WTC11 (cell line): ENCODE results near the gene ELFN2. TPM values are rescaled to one million over a fixed set of nuclear protein-coding genes. Genes with fewer than 3 reads are reported as not detected.

Experiments used
- ATAC-seq: fragments of 200-7000 bp; cut with Tn5 transposase; 2 replicates; pipeline ENCODE4 v1.10.0; 2021; ENCODE audit warnings: mild to moderate bottlenecking, moderate library complexity
- CTCF ChIA-PET: fragments of 300-600 bp; sonication (Branson Sonifier 250); formaldehyde crosslinking; loops from one replicate; lab custom pipeline; 2021; ENCODE audit warnings: antibody characterized with exemption; lab: Charles Lee
- POLR2A ChIA-PET: fragments of 350-600 bp; sonication (Branson Sonifier 250); formaldehyde crosslinking; loops from one replicate; lab custom pipeline; 2021; ENCODE audit warnings: antibody characterized with exemption; lab: Charles Lee
- DNase-seq: peaks from one replicate; pipeline ENCODE4 v3.0.0; 2021; ENCODE audit warnings: low spot score
- H3K27ac Mint-ChIP-seq: 2 replicates; pipeline ENCODE4 v1.8.0; 2021; ENCODE audit warnings: mixed read lengths
- H3K27me3 Mint-ChIP-seq: 2 replicates; pipeline ENCODE4 v1.8.0; 2021; ENCODE audit warnings: low read depth, mild to moderate bottlenecking, moderate library complexity, mixed read lengths
- H3K36me3 Mint-ChIP-seq: 2 replicates; pipeline ENCODE4 v1.8.0; 2021; ENCODE audit warnings: mixed read lengths
- H3K4me1 Mint-ChIP-seq: 2 replicates; pipeline ENCODE4 v1.8.0; 2022; ENCODE audit warnings: mixed read lengths
- H3K4me3 Mint-ChIP-seq: 2 replicates; pipeline ENCODE4 v1.8.0; 2021; ENCODE audit warnings: mild to moderate bottlenecking, moderate library complexity, mixed read lengths
- H3K9me3 Mint-ChIP-seq: 2 replicates; pipeline ENCODE4 v1.8.0; 2021; ENCODE audit warnings: mixed read lengths
- CREM ChIP-seq: sonication (generic); formaldehyde crosslinking; IDR thresholded peaks from 2 replicates; pipeline ENCODE4 v1.8.1; 2022; ENCODE audit warnings: mild to moderate bottlenecking, missing genetic modification reagents, moderate library complexity
- ESRRA ChIP-seq: sonication (generic); formaldehyde crosslinking; IDR thresholded peaks from 2 replicates; pipeline ENCODE4 v1.8.1; 2022; ENCODE audit warnings: mild to moderate bottlenecking, missing genetic modification reagents, borderline replicate concordance
- MXD4 ChIP-seq: fragments of 250-450 bp; sonication (Bioruptor Pico); IDR thresholded peaks from 2 replicates; pipeline ENCODE4 v1.8.0; 2021; ENCODE audit warnings: mild to moderate bottlenecking, moderate library complexity, borderline replicate concordance
- MYBL2 ChIP-seq: sonication (generic); formaldehyde crosslinking; IDR thresholded peaks from 2 replicates; pipeline ENCODE4 v1.8.1; 2023; ENCODE audit warnings: mild to moderate bottlenecking, moderate library complexity, missing genetic modification reagents
- RELA ChIP-seq: sonication (generic); formaldehyde crosslinking; IDR thresholded peaks from 2 replicates; pipeline ENCODE4 v1.8.1; 2022; ENCODE audit warnings: missing genetic modification reagents, mild to moderate bottlenecking, borderline replicate concordance
- RORB ChIP-seq: fragments of 250-450 bp; sonication (Bioruptor Pico); IDR thresholded peaks from 2 replicates; pipeline ENCODE4 v1.9.0; 2021; ENCODE audit warnings: mild to moderate bottlenecking
- SMAD3 ChIP-seq: sonication (generic); formaldehyde crosslinking; IDR thresholded peaks from 2 replicates; pipeline ENCODE4 v1.8.0; 2022; ENCODE audit warnings: missing genetic modification reagents, mild to moderate bottlenecking, borderline replicate concordance
- TEAD1 ChIP-seq: sonication (generic); formaldehyde crosslinking; IDR thresholded peaks from 2 replicates; pipeline ENCODE4 v1.8.0; 2022; ENCODE audit warnings: mild to moderate bottlenecking, missing genetic modification reagents
- TP53 ChIP-seq: sonication (generic); formaldehyde crosslinking; IDR thresholded peaks from 2 replicates; pipeline ENCODE4 v1.8.1; 2023; ENCODE audit warnings: mild to moderate bottlenecking, missing genetic modification reagents
- ZBTB21 ChIP-seq: sonication (generic); formaldehyde crosslinking; IDR thresholded peaks from 2 replicates; pipeline ENCODE4 v1.8.1; 2023; ENCODE audit warnings: mild to moderate bottlenecking, missing genetic modification reagents, borderline replicate concordance
- ZNF121 ChIP-seq: sonication (generic); formaldehyde crosslinking; IDR thresholded peaks from 2 replicates; pipeline ENCODE4 v1.8.0; 2023; ENCODE audit warnings: missing genetic modification reagents
- ZNF138 ChIP-seq: sonication (generic); formaldehyde crosslinking; conservative IDR thresholded peaks from 2 replicates; pipeline ENCODE4 v1.8.1; 2022; ENCODE audit warnings: mild to moderate bottlenecking, moderate library complexity, missing genetic modification reagents
- ZNF416 ChIP-seq: fragments of 250-450 bp; sonication (Bioruptor Pico); IDR thresholded peaks from 2 replicates; pipeline ENCODE4 v1.9.0; 2021; ENCODE audit warnings: mild to moderate bottlenecking, inconsistent platforms
- ZNF423 ChIP-seq: fragments of 250-450 bp; sonication (Bioruptor Pico); IDR thresholded peaks from 2 replicates; pipeline ENCODE4 v2.1.2; 2022; ENCODE audit warnings: mild to moderate bottlenecking, moderate library complexity
- ZNF425 ChIP-seq: fragments of 250-450 bp; sonication (Bioruptor Pico); conservative IDR thresholded peaks from 2 replicates; pipeline ENCODE4 v1.9.0; 2021; ENCODE audit warnings: mild to moderate bottlenecking
- ZNF532 ChIP-seq: fragments of 250-450 bp; sonication (Bioruptor Pico); IDR thresholded peaks from 2 replicates; pipeline ENCODE4 v1.9.0; 2021; ENCODE audit warnings: mild to moderate bottlenecking, borderline replicate concordance
- total RNA-seq: library from RNA; stranded (reverse); gene quantifications from 3 replicates; pipeline ENCODE4 v1.2.3, GENCODE V29; 2021
- TF ChIP-seq, protein P1 (sequence below): fragments of 250-450 bp; sonication (Bioruptor Pico); IDR thresholded peaks from 2 replicates; pipeline ENCODE4 v1.9.0; 2021; ENCODE audit warnings: mild to moderate bottlenecking
- TF ChIP-seq, protein P2 (sequence below): fragments of 250-450 bp; sonication (Bioruptor Pico); IDR thresholded peaks from 2 replicates; pipeline ENCODE4 v2.1.2; 2022; ENCODE audit warnings: mild to moderate bottlenecking, moderate library complexity
- TF ChIP-seq, protein P3 (sequence below): sonication (generic); formaldehyde crosslinking; IDR thresholded peaks from 2 replicates; pipeline ENCODE4 v1.8.1; 2022; ENCODE audit warnings: mild to moderate bottlenecking, missing genetic modification reagents, moderate library complexity, borderline replicate concordance

Gene ELFN2
- total RNA-seq, 1 experiment from 2014 or later, result 0.87 TPM

DNA sequence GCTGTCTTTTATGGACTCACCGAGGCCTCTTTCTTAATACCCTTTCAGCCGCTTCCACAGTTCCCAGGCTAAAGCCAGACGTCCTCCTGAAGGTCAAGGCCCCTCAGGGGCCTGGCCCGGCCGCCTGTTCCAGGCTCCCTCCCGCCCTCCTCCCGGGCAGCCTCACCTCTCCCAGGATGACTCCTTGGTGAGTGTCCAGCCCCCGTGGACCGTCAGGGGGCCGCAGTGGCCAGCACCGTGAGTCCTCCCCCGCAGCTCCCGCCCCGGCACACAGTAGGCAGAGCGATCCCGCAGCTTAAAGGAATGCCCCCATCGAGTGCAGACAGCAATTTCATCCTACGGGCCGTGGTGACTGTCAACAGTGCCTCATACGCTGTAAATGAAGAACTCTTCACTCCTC lies 32.9 kb downstream of the ELFN2 start (continued):
- TF ChIP-seq ZNF532 (CRISPR knock-in tag) (no peak), RELA (no peak), TEAD1 (no peak)
- TF ChIP-seq, all 79 proteins: peak for 0

- Mint-ChIP-seq H3K27ac (no peak overlapping the region), H3K27me3 (no peaks in the 10 kb centered on the region), H3K4me1 (no peaks in the 10 kb centered on the region; the same call in 1 of the 2 replicates), H3K36me3 (no peaks in the 10 kb centered on the region), H3K4me3 (no peak overlapping the region), H3K9me3 (no peaks in the 10 kb centered on the region)
- ChIA-PET CTCF (no interaction called here), POLR2A (no interaction called here)
- no peak for ATAC-seq
- TF ChIP-seq RORB (CRISPR knock-in tag), result no peak
- DNase-seq, result no peak
Measured at GRCh38 chr22:37393746-37394145, 33.5 kb downstream of the ELFN2 start.

- no peak overlapping the region for H3K4me3 Mint-ChIP-seq
- DNase-seq, result no peak
- no peak overlapping the region; the same call in 1 of the 2 replicates for H3K27ac Mint-ChIP-seq
- POLR2A ChIA-PET, result no interaction called here
- no peak for TF ChIP-seq ESRRA
- TF ChIP-seq, protein P1, sequence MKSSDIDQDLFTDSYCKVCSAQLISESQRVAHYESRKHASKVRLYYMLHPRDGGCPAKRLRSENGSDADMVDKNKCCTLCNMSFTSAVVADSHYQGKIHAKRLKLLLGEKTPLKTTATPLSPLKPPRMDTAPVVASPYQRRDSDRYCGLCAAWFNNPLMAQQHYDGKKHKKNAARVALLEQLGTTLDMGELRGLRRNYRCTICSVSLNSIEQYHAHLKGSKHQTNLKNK (CRISPR knock-in tag), result no peak
- no peak for TF ChIP-seq ZNF121 (CRISPR knock-in tag)
- no peak for TF ChIP-seq MXD4
- no peak for TF ChIP-seq ZNF416 (CRISPR knock-in tag)
- TF ChIP-seq, protein P2, sequence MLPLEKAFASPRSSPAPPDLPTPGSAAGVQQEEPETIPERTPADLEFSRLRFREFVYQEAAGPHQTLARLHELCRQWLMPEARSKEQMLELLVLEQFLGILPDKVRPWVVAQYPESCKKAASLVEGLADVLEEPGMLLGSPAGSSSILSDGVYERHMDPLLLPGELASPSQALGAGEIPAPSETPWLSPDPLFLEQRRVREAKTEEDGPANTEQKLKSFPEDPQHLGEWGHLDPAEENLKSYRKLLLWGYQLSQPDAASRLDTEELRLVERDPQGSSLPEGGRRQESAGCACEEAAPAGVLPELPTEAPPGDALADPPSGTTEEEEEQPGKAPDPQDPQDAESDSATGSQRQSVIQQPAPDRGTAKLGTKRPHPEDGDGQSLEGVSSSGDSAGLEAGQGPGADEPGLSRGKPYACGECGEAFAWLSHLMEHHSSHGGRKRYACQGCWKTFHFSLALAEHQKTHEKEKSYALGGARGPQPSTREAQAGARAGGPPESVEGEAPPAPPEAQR, result no peak
- no peak for TF ChIP-seq ZNF138 (CRISPR knock-in tag)
- TF ChIP-seq ZNF423 (CRISPR knock-in tag), result no peak
- no peak for TF ChIP-seq ZBTB21
- TF ChIP-seq, all 79 proteins: peak for 0
- no peak for ATAC-seq
- CTCF ChIA-PET, result no interaction called here
- peaks cover 3% of the 10 kb centered on the region for H3K4me1 Mint-ChIP-seq
- no peaks in the 10 kb centered on the region for H3K9me3 Mint-ChIP-seq
- no peaks in the 10 kb centered on the region for H3K36me3 Mint-ChIP-seq
- H3K27me3 Mint-ChIP-seq, result no peaks in the 10 kb centered on the region
Measured at GRCh38 chr22:37392721-37393328, 34.5 kb downstream of the ELFN2 start.

DNA sequence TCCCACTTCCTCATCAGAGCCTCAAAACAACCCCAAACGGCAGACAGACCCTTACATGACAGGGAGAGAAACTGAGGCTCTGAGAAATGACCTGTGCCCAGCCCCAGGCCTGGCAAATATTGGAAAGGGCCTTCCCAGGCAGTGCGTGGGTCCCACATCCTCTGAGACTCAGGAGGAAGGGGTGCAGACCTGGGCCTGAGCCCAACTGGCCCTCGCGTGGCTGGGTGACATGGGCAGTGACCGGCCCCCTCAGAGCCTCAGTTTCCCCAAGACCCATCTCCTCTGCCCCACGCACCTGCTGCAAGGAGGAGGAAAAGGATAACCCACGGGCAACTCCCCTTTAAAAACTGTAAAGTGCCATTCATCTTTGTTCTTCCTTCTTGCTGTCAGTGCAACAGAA lies 35.6 kb downstream of the ELFN2 start:
- Mint-ChIP-seq H3K4me1 (peaks cover 8% of the 10 kb centered on the region), H3K27ac (no peak overlapping the region), H3K9me3 (no peaks in the 10 kb centered on the region), H3K4me3 (no peak overlapping the region), H3K36me3 (no peaks in the 10 kb centered on the region), H3K27me3 (no peaks in the 10 kb centered on the region)
- ChIA-PET CTCF (no interaction called here), POLR2A (no interaction called here)
- ATAC-seq (no peak), DNase-seq (no peak)
- no peak for TF ChIP-seq TP53 (CRISPR knock-in tag)
- TF ChIP-seq, protein P3, sequence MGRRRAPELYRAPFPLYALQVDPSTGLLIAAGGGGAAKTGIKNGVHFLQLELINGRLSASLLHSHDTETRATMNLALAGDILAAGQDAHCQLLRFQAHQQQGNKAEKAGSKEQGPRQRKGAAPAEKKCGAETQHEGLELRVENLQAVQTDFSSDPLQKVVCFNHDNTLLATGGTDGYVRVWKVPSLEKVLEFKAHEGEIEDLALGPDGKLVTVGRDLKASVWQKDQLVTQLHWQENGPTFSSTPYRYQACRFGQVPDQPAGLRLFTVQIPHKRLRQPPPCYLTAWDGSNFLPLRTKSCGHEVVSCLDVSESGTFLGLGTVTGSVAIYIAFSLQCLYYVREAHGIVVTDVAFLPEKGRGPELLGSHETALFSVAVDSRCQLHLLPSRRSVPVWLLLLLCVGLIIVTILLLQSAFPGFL, result no peak
- TF ChIP-seq CREM (CRISPR knock-in tag), result no peak
- no peak for TF ChIP-seq ZNF425 (CRISPR knock-in tag)
- TF ChIP-seq, protein P1 (CRISPR knock-in tag), result no peak
- TF ChIP-seq RELA, result no peak
- TF ChIP-seq SMAD3, result no peak
- TF ChIP-seq MYBL2 (CRISPR knock-in tag), result no peak
